ENCODE measurements around the gene CDK5.

Gene CDK5

DNA sequence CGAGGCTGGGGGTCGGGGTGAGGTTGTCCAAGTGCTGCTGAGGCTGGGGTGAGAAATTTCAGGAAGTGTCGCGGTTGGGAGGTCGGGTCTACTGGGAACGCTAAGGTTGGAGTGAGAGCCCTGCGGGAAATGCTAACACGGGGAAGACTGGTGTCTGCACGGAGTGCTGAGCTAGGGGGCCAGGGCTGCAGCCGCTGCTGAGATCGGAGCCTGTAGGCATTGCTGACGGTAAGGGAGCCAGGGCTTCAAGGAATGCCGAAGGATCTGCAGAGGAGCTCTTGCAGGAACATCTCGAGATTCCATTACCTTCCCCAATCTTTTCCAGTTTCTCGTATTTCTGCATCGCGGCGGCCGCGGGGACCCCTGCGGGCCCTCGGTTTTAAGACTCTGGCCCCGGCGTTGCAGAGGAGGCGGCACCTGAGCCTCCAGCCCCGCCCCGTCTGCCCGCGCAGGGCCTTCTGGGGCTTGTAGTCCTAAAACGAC is at the start of gene CDK5:
Gene CDK5, minus strand, starts transcription at position 392 of the 483 bp plus-strand sequence. Its CDS starts 49 bp downstream, at position 343.
- in situ Hi-C loops (cut with HindIII; ENCODE audit: low pct_unique_long_range_greater_than_20kb, low sequenced_read_pairs) = no loop called here
- DNase-seq (ENCODE audit: low read depth in 1 of 2, low spot score in 1 of 2) = no peak
- TF ChIP-seq JUND (IDR thresholded peaks at IDR 0.05; ENCODE audit: low read depth) = no peak

DNA sequence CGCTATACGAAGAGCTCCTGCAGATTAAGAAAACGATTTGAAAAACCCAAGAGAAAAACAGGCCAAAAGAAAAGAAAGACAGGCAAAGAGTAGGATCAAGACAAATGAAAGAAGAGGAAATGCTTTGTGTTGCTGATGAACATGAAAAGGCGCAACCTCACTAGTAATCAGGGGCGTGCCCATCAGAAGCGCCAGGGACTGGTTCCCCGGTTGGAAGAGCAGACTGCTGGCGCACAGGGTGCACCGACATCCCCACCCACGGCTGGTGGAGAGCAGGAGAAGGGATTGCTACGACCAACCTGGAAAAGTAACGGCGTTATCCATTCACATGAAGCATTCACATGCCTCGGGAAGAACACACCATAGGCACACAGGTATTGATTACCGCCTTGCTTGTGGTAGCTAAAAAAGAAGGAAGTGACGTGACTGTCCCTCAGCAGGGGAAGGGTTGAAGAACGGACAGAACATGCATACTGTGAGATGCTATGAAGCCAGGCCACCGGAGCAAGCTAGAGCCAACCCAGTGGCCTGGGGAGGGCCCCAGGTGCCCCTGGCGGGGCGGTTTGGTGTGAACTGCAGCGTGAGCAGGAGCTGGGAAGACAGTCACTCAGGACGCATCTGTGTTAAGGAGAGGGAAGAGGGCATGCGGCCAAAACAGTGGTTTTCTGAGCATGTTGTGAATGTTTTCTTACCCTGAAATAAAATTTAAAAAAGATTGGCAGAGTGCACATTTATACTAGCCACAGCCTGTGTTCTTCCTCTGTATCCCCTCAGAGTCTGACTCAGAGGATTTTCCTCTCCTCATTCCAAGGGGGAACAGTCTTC is 46.9 kb upstream of the CDK5 start:
- in situ Hi-C loops (cut with HindIII; ENCODE audit: low pct_unique_long_range_greater_than_20kb, low sequenced_read_pairs) = no loop called here
- TF ChIP-seq JUND (IDR thresholded peaks at IDR 0.05; ENCODE audit: low read depth) = no peak
- DNase-seq (ENCODE audit: low read depth in 1 of 2, low spot score in 1 of 2) = no peak

DNA sequence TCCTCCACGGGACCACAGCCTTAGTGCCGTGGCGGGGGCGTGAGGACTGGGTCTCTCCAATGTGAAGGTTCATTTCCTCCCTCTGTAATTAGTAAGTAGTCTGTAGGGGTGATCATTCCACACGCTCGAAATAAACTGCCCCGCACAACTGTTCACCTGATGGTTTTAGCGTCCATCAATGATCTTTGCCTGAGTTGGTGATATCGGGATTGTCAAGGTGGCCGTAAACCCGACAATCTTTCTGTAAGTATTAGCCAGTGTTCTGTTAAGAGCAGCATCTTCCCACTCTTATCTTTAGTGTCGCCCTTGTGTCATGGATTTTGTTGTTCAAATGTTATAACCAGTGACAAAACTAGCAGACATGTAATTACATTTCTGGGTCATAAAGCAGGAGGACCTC is 46.3 kb upstream of the CDK5 start:
- in situ Hi-C loops (cut with HindIII; ENCODE audit: low pct_unique_long_range_greater_than_20kb, low sequenced_read_pairs) = no loop called here
- DNase-seq (ENCODE audit: low read depth in 1 of 2, low spot score in 1 of 2) = no peak
- TF ChIP-seq JUND (IDR thresholded peaks at IDR 0.05; ENCODE audit: low read depth) = no peak

- DNase-seq (ENCODE audit: low read depth in 1 of 2, low spot score in 1 of 2) = no peak
- in situ Hi-C loops (cut with HindIII; ENCODE audit: low pct_unique_long_range_greater_than_20kb, low sequenced_read_pairs) = no loop called here
- TF ChIP-seq JUND (IDR thresholded peaks at IDR 0.05; ENCODE audit: low read depth) = no peak
Observed at GRCh38 chr7:151102991-151103390, 45.3 kb upstream of the CDK5 start.

DNA sequence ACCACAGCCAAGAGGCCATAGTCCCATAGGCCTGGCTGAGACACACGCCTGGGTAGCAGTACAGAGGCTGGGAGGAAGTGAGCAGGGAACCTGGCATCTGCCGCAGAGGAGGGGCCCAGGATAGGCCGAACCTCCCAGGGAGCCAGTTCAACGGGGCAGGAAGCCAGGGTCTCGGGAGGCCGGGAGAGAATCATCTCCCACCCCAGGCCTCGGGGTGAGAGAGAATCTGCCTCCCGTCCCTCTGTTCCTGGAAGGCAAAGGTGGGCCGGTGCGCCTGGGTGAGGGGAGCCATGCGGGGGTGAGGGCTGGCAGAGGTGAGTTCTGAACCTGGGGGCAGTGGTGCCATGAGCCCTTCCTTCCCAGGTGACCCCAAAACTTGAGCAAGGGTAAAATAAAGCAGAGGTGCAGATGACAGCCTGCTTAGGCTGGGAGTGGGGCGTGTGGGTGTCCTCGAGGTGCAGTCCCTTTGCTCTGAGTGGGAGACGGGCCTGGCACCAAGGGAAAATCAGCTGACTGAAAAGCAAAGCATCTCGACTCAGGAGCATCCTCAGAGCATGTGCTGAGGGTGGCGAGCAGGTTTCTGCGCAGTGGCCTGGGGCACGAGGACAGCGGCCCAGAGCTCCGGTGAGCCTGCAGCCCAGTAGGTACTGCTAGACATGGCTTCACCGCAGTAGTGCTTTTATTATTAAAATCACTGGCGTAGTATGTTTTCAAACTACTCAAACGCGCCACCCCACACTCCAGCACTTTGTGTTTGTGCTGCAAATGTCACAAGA is 44.1 kb upstream of the CDK5 start:
- in situ Hi-C loops (cut with HindIII; ENCODE audit: low pct_unique_long_range_greater_than_20kb, low sequenced_read_pairs) = no loop called here

DNA sequence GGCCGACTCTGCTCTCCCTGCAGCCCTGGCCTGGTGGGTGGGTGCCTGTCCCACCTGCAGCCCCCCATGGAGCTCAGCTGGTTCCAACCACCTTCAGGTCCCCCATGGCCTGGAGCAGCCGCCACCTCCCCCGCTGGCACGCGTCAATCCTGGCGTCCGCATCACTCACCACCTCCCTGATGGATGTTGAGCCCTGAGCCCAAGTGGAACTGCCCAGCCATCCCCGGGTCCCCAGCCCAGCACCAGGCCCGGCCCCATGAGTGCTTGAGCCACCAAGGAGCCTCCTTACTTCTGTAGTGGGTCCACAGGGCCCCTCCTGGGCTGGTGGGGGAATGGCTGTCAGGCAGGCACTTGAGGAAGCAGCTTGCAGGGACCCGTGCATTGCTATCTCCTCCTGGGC is 43.2 kb upstream of the CDK5 start:
- DNase-seq (ENCODE audit: low read depth in 1 of 2, low spot score in 1 of 2) = no peak
- no peak for TF ChIP-seq JUND (IDR thresholded peaks at IDR 0.05; ENCODE audit: low read depth)
- in situ Hi-C loops (cut with HindIII; ENCODE audit: low pct_unique_long_range_greater_than_20kb, low sequenced_read_pairs) = no loop called here

More for the DNA sequence above, 44.1 kb upstream of the CDK5 start:
- TF ChIP-seq JUND (IDR thresholded peaks at IDR 0.05; ENCODE audit: low read depth) = no peak
- no peak for DNase-seq (ENCODE audit: low read depth in 1 of 2, low spot score in 1 of 2)

DNA sequence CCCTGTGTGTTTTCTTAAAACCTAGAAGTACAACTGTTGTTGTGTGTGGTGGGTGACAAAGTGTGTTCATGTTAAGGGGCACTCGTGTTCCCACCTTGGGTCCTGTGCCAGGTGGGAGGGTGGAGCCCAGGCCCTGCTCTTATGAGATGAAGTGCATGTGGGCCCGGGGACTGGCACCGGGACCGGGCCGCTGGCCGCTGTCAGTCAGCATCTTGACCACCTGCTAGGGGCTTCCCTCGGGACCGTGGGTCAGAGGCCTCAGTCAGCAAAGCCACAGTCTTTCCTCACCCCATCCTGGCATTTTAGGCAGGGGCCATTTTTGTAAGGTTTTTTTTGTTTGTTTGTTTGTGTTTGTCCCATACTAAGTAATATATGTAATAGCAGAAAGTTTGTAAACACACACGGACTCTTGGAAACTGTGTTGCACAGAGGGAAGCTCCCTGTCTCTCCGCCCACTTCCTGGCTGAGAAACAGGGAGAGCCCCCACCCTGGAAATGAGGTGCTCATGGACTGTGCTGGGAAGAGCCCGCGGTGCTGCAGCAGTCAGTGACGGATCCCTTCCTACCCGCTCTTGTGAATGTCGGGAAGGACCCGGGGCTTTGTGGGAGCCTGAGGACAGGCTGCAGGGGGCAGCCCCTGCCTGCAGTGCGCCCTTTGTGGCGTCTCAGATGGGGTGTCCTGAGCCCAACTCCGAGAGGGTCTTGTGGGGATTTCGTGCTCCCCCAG is 42.0 kb upstream of the CDK5 start:
- no peak for TF ChIP-seq JUND (IDR thresholded peaks at IDR 0.05; ENCODE audit: low read depth)
- DNase-seq (ENCODE audit: low read depth in 1 of 2, low spot score in 1 of 2) = no peak
- in situ Hi-C loops (cut with HindIII; ENCODE audit: low pct_unique_long_range_greater_than_20kb, low sequenced_read_pairs) = no loop called here

DNA sequence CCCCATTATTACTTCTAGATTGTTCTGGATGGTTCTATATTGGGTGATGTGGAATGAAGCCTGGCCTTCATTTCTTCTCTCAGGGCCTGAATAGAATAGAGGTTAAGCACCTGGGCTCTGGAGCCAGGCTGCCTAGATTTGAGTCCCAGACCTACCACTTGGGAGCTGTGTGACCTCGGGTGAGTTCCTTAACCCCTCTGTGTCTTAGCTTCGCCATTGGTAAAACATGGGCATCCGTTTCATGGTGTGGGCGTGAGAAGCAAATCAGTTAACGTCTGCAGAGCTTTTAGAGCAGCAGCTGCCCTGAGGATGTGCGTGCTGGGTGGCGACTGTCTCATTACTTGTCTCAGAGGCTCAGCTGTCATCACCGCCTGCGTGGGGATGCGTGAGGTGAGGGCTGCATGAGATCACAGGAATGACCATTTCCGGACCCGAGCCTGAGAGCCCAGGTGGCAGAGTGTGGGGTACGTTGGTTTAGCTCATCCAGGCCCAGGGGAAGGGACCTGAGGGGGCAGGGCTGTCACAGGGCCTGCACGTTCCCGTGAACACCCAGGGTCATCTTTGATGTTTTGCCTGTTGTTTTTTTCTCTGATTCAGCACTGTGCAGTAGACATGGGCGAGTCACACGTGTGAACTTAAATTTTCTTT is 38.3 kb upstream of the CDK5 start:
- DNase-seq (ENCODE audit: low read depth in 1 of 2, low spot score in 1 of 2) = no peak
- in situ Hi-C loops (cut with HindIII; ENCODE audit: low pct_unique_long_range_greater_than_20kb, low sequenced_read_pairs) = no loop called here
- no peak for TF ChIP-seq JUND (IDR thresholded peaks at IDR 0.05; ENCODE audit: low read depth)

DNA sequence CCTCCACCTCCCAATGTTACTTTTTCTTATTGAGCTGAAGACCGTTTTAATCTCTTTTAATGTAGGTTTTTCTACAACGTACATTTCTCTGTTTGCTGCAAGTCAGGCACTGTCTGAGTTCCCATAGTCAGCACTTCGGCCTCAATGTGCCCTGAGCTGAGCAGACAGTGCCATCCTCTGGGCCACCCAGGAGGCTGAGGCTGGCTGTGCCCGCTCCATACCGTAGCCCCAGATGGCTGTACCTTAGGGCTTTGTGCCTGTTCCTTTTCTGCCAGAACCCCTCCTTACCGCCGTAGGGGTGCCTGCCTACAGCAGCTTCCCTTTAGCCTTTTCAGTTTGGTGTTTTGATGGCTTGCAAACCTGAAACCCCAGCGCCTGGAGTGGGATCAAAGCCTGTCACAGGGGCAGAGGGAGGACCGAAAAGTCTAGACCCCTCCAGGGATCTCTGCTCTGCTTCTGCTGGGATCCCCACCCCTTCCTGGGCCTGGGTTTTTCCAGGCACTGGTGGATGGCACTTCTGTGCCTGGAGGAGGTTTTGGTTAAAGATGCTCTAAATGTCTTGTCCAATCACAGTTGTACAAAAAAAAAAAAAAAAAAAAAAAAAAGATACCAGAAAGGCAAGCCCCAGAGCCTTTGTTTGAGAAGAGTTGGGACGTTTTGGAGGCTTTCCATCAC is 37.6 kb upstream of the CDK5 start:
- in situ Hi-C loops (cut with HindIII; ENCODE audit: low pct_unique_long_range_greater_than_20kb, low sequenced_read_pairs) = no loop called here
- no peak for TF ChIP-seq JUND (IDR thresholded peaks at IDR 0.05; ENCODE audit: low read depth)
- no peak for DNase-seq (ENCODE audit: low read depth in 1 of 2, low spot score in 1 of 2)

GRCh38 chr7:151094675-151095074 is 37.0 kb upstream of the CDK5 start:
- no peak for DNase-seq (ENCODE audit: low read depth in 1 of 2, low spot score in 1 of 2)
- no peak for TF ChIP-seq JUND (IDR thresholded peaks at IDR 0.05; ENCODE audit: low read depth)
- in situ Hi-C loops (cut with HindIII; ENCODE audit: low pct_unique_long_range_greater_than_20kb, low sequenced_read_pairs) = no loop called here

DNA sequence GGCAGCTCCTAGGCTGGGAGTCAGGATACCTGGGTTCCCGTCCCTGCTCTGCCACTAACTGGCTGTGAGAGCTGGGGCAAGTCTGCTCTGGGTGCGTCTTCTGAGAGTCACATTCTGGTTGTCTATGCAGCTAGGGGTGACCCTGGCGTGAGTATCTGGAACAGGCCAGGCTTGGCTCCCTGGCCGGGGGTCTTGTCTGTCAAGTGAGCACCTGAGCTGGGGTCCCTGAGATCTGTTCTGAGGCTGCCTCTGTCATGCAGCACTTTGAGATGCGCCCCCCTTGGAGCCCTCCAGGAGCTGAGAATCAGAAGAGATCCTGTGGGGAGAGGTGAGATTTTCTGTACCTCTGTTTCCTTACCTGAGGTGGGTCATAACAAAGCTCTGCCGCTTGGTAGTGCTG is 36.1 kb upstream of the CDK5 start:
- no peak for TF ChIP-seq JUND (IDR thresholded peaks at IDR 0.05; ENCODE audit: low read depth)
- DNase-seq (ENCODE audit: low read depth in 1 of 2, low spot score in 1 of 2) = no peak
- in situ Hi-C loops (cut with HindIII; ENCODE audit: low pct_unique_long_range_greater_than_20kb, low sequenced_read_pairs) = no loop called here

GRCh38 chr7:151091988-151092387 is 34.3 kb upstream of the CDK5 start:
- no peak for TF ChIP-seq JUND (IDR thresholded peaks at IDR 0.05; ENCODE audit: low read depth)
- in situ Hi-C loops (cut with HindIII; ENCODE audit: low pct_unique_long_range_greater_than_20kb, low sequenced_read_pairs) = no loop called here
- no peak for DNase-seq (ENCODE audit: low read depth in 1 of 2, low spot score in 1 of 2)
